NAMALWA (cell line): ENCODE results near the gene SMIM27.
"Not testable (repeated sequence)": the region's sequence is repeated elsewhere in the genome, so short reads cannot be mapped to it uniquely, and the experiment has no call there.

Source experiments
- DNase-seq: peaks from one replicate; pipeline ENCODE4 v3.0.0-alpha.2; 2015; ENCODE audit warnings: low spot score

Gene SMIM27

DNA sequence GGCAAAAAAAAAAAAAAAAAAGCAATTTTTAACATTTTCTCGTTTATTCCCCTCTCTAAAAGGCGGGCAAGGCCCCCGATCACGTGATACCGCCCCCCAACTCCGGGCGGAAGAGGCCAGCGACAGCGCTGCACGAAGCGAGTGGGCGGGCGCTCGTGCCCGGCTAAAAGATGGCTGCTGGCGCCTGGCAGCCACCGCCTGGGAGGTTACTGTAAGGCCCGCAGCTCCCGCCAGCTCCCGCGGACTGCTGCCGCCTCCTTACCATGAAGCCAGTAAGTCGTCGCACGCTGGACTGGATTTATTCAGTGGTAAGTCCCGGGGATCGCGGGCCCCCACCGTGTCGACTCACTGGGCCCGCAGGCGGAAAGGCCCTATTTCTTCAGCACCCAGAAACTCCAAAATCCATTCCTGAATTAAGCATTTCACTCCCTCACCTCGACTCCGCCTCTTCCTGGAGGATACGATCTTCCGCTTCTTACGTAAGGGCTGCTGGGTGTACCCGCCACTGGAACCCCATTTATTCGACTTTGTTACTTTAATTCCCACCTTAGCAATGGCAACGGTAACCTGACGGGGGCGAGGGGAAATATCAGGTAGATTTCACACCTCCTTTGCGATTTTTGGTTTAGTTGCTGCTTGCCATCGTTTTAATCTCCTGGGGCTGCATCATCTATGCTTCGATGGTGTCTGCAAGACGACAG, at the start of gene SMIM27, which contains the start of gene TOPORS:
SMIM27 (plus strand) TSS at position 156 of the 701 bp plus-strand sequence; CDS start at position 264, 108 bp downstream.
TOPORS (minus strand) TSS at position 415 of the 701 bp plus-strand sequence; CDS start at position 265, 150 bp downstream.
- DNase-seq: peak; percentile 95

GRCh38 chr9:32502464-32502863, 49.7 kb upstream of the SMIM27 start:
- DNase-seq: no peak

DNA sequence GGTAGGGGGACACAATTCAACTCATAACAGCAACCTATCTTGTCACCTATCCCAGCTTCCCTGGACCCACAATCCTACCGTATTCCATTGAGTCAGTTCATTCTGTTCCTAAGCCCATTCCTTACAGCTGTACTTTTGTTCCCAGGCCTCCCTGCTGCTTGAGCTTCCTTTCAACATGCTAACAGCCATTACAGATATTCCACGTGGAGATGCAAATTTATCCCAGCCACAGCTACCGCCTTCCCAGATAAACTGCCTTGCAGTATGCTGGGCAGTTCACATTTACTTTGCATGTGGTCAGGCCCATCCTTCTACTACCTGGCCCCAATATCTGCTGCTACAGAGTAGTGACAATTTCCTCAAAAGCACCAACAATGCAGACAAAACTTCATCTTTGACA, 49.1 kb upstream of the SMIM27 start:
- no peak for DNase-seq

GRCh38 chr9:32508728-32509127, 43.4 kb upstream of the SMIM27 start:
- DNase-seq: no peak

- no peak for DNase-seq
Measured at GRCh38 chr9:32516241-32516640, 35.9 kb upstream of the SMIM27 start.

DNA sequence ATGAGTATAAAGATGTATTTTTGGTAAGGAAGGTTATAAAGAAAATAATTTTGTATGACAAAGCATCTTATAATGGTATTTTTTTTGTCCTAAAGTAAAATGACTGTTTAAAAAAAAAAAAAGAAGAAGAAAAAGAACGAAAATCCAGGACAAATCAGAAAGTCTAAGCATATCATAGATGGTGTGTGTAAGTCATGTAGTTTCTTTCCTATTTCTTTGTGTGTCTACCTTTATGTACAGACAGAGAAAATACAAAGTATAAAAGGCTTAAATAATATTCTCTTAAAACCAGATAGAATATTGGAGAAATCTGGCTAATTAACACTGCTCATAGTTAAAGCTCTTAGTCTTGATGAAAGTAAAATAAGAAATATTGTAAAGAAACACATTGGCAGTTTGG, 33.9 kb upstream of the SMIM27 start:
- DNase-seq: no peak

GRCh38 chr9:32523910-32524309, 28.2 kb upstream of the SMIM27 start:
- no peak for DNase-seq

GRCh38 chr9:32524558-32524891, 27.6 kb upstream of the SMIM27 start:
- not testable (repeated sequence) for DNase-seq

GRCh38 chr9:32524892-32525708, 27.0 kb upstream of the SMIM27 start:
- no peak for DNase-seq

DNA sequence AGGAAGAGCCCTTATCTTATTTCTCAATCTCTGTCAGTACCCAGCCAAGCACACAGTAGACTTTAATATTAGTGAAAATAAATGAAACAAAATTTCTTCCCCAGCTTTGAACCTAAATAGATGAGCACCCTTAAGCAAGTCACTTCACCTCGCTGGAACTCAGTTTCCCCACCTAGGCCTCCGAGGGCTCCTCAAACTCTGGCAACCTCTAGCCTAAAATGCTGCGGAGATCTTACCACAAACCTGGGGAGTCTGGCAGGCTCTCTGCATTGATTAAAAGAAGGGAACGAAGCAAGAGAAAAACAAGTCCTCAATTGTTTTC, 26.5 kb upstream of the SMIM27 start:
- DNase-seq: peak; percentile 34

GRCh38 chr9:32526041-32526706, 26.0 kb upstream of the SMIM27 start, which contains the start of gene RIGI:
TSS of gene RIGI (minus strand) at chr9:32526196. CDS start at chr9:32526166, 30 bp downstream.
- DNase-seq: peak; percentile 82

- no peak for DNase-seq
Measured at GRCh38 chr9:32526707-32527048, 25.4 kb upstream of the SMIM27 start.

DNA sequence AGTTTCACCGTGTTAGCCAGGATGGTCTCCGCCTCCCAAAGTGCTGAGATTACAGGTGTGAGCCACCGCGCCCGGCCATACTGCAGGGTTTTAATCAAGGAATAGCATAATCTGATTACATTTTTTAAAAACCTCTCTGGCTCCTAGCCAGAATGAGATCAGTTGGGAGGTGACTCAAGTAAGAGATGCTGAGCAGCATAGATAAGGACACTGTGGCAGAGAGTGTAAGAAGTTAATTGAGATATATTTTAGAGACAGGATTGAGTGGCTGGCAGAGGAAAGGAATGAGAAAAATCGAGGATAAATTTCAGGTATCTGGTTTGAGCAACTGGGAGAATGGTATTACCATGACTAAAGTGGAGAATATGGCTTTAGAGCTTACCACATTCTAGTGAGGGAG, 18.8 kb upstream of the SMIM27 start:
- DNase-seq: no peak

DNA sequence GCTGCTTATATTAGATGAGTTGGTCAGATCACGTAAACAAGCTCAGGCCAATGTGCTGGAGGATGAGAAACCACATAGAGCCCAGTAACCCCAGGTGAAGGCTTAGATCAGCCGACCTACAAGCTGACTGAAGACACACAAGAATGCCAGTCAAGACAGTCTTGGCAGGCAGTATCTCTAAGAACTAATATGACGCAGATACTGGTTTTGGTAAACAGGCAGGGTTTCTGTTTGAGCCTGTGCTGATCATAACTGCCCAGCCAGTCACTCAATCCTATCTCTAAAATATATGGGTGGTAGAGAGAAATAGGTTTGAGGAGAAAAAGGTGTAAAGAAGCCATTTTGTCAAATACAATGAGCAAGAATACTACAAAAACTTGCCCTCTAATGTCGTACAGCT, 18.3 kb upstream of the SMIM27 start:
- no peak for DNase-seq

- DNase-seq: no peak
Measured at GRCh38 chr9:32543047-32543446, 9.1 kb upstream of the SMIM27 start.

- no peak for DNase-seq
Measured at GRCh38 chr9:32545884-32546283, 6.2 kb upstream of the SMIM27 start.

- DNase-seq: not testable (repeated sequence)
Measured at GRCh38 chr9:32548213-32548612, 3.9 kb upstream of the SMIM27 start.

DNA sequence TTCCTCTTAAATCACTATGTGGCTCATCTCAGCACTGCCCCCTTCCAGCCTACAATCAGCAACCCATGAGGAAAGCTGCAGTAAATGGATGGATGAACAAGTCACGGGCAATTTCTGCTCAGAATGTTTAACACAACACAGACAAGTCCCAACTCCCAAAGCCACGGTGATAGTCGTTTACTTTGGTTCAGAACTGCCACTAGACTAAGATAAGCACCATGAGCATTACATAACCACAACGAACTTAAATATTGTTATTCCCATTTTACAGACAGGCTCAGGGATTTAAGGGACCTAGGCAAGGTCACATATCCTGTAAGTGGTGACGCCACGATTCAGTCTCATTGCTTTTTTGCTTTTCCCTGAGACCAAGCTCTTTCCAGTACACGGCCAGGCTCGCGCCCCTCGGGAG, 2.0 kb upstream of the SMIM27 start:
- peak; percentile 54 for DNase-seq

DNA sequence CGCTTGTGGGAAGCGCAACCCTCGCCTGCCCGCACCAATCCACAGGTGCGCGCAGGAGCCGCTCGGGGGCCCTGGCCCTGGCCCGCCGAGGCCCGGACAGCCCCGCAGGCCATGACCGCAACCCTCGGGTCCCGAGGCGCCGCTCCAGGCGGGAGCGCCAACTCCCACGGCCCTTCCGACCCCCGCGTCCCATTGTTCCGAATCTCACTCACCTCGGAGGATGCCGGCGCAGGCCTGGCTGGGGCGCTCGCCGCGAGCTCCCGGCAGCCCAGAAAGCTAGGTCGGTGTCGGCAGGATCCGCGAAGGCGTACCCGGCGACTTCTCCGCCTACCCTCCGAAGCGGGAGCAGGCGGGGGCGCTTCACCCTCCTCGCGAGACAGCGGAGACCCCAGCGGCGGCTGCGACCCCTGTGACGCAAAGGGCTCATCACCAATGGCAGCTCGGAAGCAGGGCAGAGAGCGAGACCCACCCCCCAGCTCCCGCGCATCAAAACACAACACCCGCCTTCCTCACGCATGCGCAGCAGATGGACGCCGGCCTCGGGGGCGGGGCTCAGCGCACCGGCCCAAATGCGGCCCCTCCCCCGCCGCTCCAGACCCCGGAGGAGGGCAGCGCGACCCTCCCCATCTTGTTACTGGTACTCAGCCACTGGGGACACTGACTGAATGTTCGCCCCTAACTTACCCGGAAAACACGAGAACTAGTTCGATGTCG, 1.4 kb upstream of the SMIM27 start:
- peak; percentile 98 for DNase-seq

DNA sequence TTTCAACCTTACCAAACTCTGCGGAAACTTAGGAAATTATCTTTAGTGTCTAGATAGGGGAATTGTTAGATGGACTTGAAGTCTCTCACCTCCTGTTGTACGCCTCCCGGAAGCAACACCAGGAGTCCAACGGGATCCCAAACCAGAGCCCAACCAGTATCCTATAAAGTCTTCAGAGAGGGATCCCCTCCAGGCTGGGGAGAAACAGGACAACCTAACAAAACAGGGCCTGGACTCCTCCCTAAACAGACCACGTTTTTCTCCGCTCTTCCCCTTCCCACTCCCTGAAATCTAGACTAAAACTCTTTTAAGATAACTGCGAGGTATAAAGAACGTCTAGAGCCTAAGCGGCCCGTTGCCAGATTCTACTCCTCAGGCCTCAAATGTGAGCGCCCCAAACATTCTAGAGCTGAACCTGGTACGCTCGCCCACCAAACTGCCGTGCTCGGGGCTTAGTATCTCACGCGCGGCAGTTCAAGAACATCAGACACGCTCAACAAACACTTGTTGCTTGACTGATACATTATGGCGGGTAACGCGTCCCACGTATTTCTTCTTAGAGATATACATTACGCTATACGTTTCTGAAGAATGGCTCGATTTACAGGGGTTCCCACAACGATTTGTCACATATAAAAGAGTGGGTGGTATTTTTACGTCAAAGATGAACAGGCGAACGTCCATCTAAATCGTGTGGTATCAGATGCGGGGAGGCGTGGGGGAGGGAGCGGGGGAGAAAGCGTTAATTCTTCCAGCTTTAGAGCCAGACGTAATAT, 663 bp upstream of the SMIM27 start:
- peak; percentile 81 for DNase-seq

- peak; percentile 41 for DNase-seq
Measured at GRCh38 chr9:32554107-32554506, 2.0 kb downstream of the SMIM27 start.

DNA sequence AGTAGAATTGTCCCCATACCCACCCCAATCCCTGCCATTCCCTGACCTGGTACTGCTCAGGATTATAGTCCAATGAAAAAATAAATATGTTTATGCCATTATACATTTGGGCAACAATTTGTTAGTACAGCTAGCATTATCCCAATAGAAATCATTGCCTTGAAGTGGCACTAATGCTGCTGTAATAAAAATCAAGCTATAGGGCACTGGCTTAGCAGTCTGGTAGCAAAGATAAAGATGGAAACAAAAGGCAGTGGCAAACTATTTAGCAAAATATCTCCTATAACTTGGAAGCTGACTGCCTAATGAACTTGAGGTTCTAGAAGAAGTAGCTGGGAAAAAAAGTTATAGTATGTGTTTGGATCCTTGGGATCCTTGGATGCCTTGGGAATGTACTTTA, 2.5 kb downstream of the SMIM27 start:
- no peak for DNase-seq
